T-helper 2 cell treated with Interferon-gamma antibody and Interleukin-4, amounts not matched to agents 100 ng/mL and 5 ng/mL, for 36 hours (primary cell): ENCODE data around the gene IFFO2. TPM values are rescaled to one million over a fixed set of nuclear protein-coding genes. Genes with fewer than 3 reads are reported as not detected.
"Not testable (repeated sequence)": the region's sequence is repeated elsewhere in the genome, so short reads cannot be mapped to it uniquely, and the experiment has no call there.

ENCODE experiments used
- intact Hi-C: fragments of 100-400 bp; cut with micrococcal nuclease; formaldehyde crosslinking; loops from one replicate; pipeline ENCODE4 v1.15.1; 2023
- total RNA-seq: library from RNA; stranded (reverse); gene quantifications from 2 replicates; pipeline ENCODE4 v1.2.3, GENCODE V29; 2022

The IFFO2 gene
- total RNA-seq, 1 donor from 2014 or later, result 15.3 TPM

- intact Hi-C loops, result no loop called here
These were observed 77.8 kb downstream of the IFFO2 start for GRCh38 chr1:18878538-18879214.

GRCh38 chr1:18877282-18877681, 79.2 kb downstream of the IFFO2 start:
- intact Hi-C loops, result no loop called here

GRCh38 chr1:18876210-18876609, 80.3 kb downstream of the IFFO2 start:
- intact Hi-C loops, result no loop called here

GRCh38 chr1:18875796-18876128, 80.7 kb downstream of the IFFO2 start:
- intact Hi-C loops, result loop anchor here (2.0 kb wide), 1 partner anchor 279 kb away; no protein-coding TSS in a partner anchor

- intact Hi-C loops, result loop anchor here (2.0 kb wide), 1 partner anchor 278 kb away; no protein-coding TSS in a partner anchor
These were observed 81.2 kb downstream of the IFFO2 start for GRCh38 chr1:18875107-18875795.

GRCh38 chr1:18874600-18874999, 81.9 kb downstream of the IFFO2 start:
- intact Hi-C loops, result loop anchor here (2.0 kb wide), 1 partner anchor 278 kb away; no protein-coding TSS in a partner anchor

GRCh38 chr1:18874036-18874435, 82.4 kb downstream of the IFFO2 start:
- intact Hi-C loops, result loop anchor here (2.0 kb wide), 1 partner anchor 277 kb away; no protein-coding TSS in a partner anchor

GRCh38 chr1:18872071-18872611, 84.3 kb downstream of the IFFO2 start:
- intact Hi-C loops, result no loop called here

- intact Hi-C loops, result no loop called here
These were observed 84.9 kb downstream of the IFFO2 start for GRCh38 chr1:18871401-18872070.

GRCh38 chr1:18870957-18871356, 85.5 kb downstream of the IFFO2 start:
- intact Hi-C loops, result no loop called here

- intact Hi-C loops, result not testable (repeated sequence)
These were observed 85.9 kb downstream of the IFFO2 start for GRCh38 chr1:18870595-18870865.

GRCh38 chr1:18869847-18870594, 86.5 kb downstream of the IFFO2 start:
- intact Hi-C loops, result no loop called here

- intact Hi-C loops, result no loop called here
These were observed 87.6 kb downstream of the IFFO2 start for GRCh38 chr1:18868801-18869424.

GRCh38 chr1:18868354-18868753, 88.1 kb downstream of the IFFO2 start:
- intact Hi-C loops, result no loop called here

GRCh38 chr1:18866846-18867245, 89.6 kb downstream of the IFFO2 start:
- intact Hi-C loops, result no loop called here

GRCh38 chr1:18866314-18866713, 90.2 kb downstream of the IFFO2 start:
- intact Hi-C loops, result no loop called here

- intact Hi-C loops, result no loop called here
These were observed 91.3 kb downstream of the IFFO2 start for GRCh38 chr1:18865176-18865575.

- intact Hi-C loops, result no loop called here
These were observed 94.9 kb downstream of the IFFO2 start for GRCh38 chr1:18861590-18861989.

- intact Hi-C loops, result no loop called here
These were observed 95.4 kb downstream of the IFFO2 start for GRCh38 chr1:18861082-18861481.

GRCh38 chr1:18859560-18859959, 96.9 kb downstream of the IFFO2 start, which contains the start of gene TAS1R2:
Gene TAS1R2, minus strand, starts transcription at chr1:18859660. Its CDS starts 0 bp downstream, at chr1:18859660.
- intact Hi-C loops, result no loop called here
